SHP77 treated with DMSO at 0.1 percent for 48 hours (cell line): ENCODE measurements around the gene ADH7.

Source experiments
- DNase-seq: peaks from one replicate; lab custom pipeline; 2025; lab: John Stamatoyannopoulos, UW

The ADH7 gene

DNA sequence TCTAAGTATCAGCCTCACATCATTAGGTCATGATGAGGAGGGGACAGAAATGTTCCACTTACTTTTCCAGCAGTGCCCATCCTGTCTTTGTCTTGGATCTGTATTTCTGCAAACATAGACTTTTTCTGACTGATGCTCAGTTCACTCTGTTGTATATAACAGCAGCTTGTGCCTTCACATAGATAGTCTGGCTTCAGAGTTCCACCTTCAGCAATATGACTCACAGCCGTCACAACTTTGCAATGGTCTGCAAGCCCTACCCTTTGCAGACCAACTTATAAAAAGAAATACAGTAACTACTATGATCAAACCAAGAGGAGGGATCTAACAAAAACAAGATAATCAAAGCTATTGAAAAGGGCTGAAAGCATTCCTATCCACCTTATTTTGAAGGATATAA lies at the start of gene ADH7:
ADH7 (minus strand) TSS at position 189 of the 400 bp plus-strand sequence; CDS start at position 80, 109 bp downstream.
- DNase-seq: no peak

GRCh38 chr4:99483636-99484035 lies 48.5 kb upstream of the ADH7 start:
- no peak for DNase-seq

GRCh38 chr4:99473131-99473530 lies 38.0 kb upstream of the ADH7 start:
- DNase-seq: no peak

GRCh38 chr4:99471896-99472295 lies 36.8 kb upstream of the ADH7 start:
- no peak for DNase-seq

- no peak for DNase-seq
Measured at GRCh38 chr4:99471349-99471748, 36.2 kb upstream of the ADH7 start.

DNA sequence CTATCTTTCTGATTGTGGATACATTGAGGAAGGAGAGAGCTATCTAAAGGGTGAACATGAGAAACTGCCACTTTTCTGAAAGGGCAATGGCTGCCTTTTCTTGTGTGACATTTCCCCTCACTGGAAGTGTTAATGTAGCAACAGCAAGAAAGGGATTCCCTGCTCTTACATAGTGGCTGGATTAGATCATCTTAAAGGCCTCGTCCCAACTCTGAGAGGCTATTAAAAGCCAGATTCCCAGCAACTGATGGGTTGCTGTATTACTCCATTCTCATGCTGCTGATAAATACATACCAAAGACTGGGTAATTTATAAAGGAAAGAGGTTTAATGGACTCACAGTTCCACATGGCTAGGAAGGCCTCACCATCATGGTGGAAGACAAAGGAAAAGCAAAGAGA lies 33.7 kb upstream of the ADH7 start:
- no peak for DNase-seq

GRCh38 chr4:99467887-99468286 lies 32.7 kb upstream of the ADH7 start:
- no peak for DNase-seq

GRCh38 chr4:99463566-99463965 lies 28.4 kb upstream of the ADH7 start:
- no peak for DNase-seq

- peak; percentile 2 for DNase-seq
Measured at GRCh38 chr4:99462875-99463464, 27.8 kb upstream of the ADH7 start.

DNA sequence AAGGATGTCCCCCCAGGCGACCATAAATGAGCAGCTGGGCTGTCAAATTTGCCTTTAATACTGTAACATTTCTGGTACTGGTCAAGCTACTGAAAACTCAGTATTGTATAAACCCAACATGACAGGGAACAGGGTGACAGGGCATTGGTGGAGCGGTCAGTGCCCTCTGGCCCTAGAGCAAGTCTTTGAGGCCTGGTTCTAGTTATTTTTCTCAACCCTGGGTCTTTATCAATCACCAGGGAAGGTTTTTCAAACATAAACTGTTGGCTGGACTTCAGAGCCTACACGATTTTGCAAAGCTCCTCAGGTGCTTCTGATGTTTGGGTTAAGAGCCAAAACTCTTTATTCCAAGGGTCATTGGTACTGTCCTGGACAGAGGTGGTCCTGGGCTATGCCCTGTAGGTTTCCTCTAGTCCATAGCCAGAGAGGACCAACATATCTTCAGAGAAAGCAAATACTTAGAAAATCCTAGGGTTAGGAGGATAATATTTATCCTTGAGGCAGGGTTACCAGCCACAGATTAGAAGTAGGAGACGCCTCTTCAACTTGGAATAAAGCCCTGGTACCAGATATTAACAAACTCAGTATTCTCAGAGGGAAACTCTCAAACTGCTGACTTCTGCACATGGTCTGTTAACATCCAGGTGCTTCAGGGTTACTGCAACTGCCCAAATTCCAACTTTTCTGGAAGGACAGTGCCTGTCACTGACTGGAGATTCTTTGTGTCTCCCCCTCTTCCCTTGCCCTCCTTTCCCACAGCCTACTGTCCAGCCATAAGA lies 26.7 kb upstream of the ADH7 start:
- no peak for DNase-seq

DNA sequence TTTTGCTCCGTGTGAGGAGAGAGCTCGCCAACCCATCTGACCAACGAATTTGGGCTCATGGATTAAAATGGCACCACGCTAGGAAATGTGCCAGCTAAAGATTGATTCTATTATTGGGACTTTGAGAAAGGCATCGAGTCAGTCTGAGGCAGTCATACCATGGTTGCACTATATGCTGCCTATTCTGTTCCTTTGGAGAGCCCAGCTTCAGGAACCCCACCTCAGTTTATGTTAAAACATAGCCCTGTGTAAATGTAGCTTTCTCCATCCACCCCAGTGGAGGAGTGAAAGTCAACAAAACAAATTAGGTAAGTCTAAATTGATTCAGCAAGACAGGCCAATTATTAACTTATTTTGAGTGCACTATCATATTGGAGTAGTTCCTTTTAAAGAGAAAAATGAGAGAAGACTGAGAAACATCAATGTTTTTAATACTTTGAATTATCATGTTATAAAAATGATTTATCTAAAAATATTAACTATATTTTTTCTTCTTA lies 24.5 kb upstream of the ADH7 start:
- DNase-seq: no peak

GRCh38 chr4:99458911-99459447 lies 23.8 kb upstream of the ADH7 start:
- DNase-seq: no peak

GRCh38 chr4:99457676-99458075 lies 22.5 kb upstream of the ADH7 start:
- no peak for DNase-seq

DNA sequence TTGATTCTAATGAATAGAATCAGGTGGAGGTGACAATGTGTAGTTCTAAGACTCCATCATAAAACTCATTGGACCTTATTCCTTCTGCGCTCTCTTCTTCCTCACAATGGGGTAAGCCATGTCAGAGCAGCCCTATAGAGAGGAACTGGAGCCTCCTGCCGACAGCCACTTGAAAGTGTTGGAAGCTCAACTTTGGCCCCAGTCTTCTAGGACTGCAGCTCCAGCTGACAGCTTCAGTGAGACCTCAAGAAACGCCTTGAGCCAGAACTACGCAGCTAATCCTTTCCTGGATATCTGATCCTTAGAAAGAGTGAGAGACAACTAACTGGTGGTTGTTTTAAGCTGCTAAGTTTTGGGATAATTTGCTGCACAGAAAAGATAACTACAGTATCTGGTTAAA lies 22.1 kb upstream of the ADH7 start:
- no peak for DNase-seq

- DNase-seq: no peak
Measured at GRCh38 chr4:99447513-99447912, 12.4 kb upstream of the ADH7 start.

DNA sequence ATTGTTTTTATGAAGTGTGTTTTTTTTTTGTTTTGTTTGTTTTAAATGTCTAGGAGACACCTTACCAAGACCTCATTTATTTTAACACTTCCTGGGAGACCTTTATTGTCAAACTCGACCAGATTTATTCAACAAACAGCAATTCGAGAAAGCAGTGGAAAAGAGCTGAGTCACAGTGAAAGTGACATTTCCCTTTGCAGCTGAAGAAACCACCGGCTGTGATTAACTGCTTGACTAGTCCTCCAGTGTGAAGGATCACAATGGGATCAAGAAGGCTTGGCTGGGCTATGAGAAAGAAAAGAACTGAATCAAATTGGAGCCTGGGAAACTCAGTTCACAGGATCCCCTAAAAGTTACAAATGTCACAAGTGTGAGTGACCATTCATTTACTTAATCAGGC lies 11.9 kb upstream of the ADH7 start:
- no peak for DNase-seq

- DNase-seq: no peak
Measured at GRCh38 chr4:99438405-99438780, 3.3 kb upstream of the ADH7 start.

- DNase-seq: no peak
Measured at GRCh38 chr4:99437723-99438404, 2.7 kb upstream of the ADH7 start.

DNA sequence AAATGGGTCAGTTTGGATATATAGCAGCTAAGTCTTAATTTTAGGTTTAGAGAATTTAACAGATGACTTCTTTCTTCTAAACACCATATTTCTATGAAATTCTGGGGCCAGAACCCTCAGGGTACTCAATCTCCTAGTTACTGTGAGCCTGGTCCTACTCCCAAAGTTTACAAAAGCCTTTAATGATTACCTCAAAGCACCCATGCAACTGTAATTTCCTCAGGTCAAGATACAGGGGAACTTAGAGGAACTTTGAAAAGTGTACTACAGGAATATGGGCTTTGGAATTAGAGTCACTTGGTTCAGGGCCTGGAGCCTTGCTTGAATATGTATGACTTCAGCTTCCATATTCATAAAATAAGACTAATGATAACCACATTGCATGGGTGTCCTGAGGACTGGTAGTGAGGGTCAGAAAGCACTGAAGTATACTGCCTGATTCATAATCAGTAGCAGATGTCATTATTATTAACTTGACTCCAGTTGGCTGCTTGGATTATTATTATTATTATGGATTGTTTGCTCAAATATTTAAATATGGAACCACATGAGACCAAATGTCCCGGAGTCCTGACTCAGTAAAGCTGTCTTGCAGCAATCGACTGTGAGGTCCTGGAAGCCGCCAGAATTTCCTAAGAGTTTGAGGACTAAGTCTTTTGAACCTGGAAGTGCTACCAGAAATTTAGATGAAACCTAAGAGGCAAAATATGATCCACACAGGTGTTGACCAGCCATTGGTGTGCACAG lies 2.0 kb upstream of the ADH7 start:
- DNase-seq: no peak

- DNase-seq: no peak
Measured at GRCh38 chr4:99436462-99436861, 1.3 kb upstream of the ADH7 start.

GRCh38 chr4:99430106-99430505 lies 5.0 kb downstream of the ADH7 start:
- no peak for DNase-seq

- no peak for DNase-seq
Measured at GRCh38 chr4:99417125-99417524, 18.0 kb downstream of the ADH7 start.
